Nephron (organoid): ENCODE data around the gene SLC2A14.
"Not testable (repeated sequence)": the region's sequence is repeated elsewhere in the genome, so short reads cannot be mapped to it uniquely, and the experiment has no call there.

Experiments used
- H3K27ac Mint-ChIP-seq, 3 experiments: 2 replicates each; pipeline ENCODE4 v1.8.0; 2020; ENCODE audit warnings: mixed read lengths in 3 of 3, mild to moderate bottlenecking in 2 of 3, moderate library complexity in 1 of 3
- H3K27me3 Mint-ChIP-seq: 2 replicates; pipeline ENCODE4 v1.8.0; 2021; ENCODE audit warnings: low read depth, mild to moderate bottlenecking, moderate library complexity, mixed read lengths
- H3K36me3 Mint-ChIP-seq: 2 replicates; pipeline ENCODE4 v1.8.0; 2020; ENCODE audit warnings: low read depth, mixed read lengths
- H3K4me1 Mint-ChIP-seq: 2 replicates; pipeline ENCODE4 v1.8.0; 2020; ENCODE audit warnings: mixed read lengths
- H3K4me3 Mint-ChIP-seq, 3 experiments: 2 replicates each; pipeline ENCODE4 v1.8.0; 2020; ENCODE audit warnings: mild to moderate bottlenecking in 3 of 3, mixed read lengths in 3 of 3, moderate library complexity in 2 of 3
- H3K9me3 Mint-ChIP-seq: 2 replicates; pipeline ENCODE4 v1.8.0; 2020; ENCODE audit warnings: mixed read lengths
- CTCF ChIP-seq, 3 experiments: fragments of 200-600 bp; sonication (generic); IDR thresholded peaks; one replicate each; pipeline ENCODE4 v1.5.0; 2021; ENCODE audit warnings: antibody characterized with exemption in 3 of 3; ENCODE audit not compliant: unreplicated experiment in 3 of 3

SLC2A14 gene

DNA sequence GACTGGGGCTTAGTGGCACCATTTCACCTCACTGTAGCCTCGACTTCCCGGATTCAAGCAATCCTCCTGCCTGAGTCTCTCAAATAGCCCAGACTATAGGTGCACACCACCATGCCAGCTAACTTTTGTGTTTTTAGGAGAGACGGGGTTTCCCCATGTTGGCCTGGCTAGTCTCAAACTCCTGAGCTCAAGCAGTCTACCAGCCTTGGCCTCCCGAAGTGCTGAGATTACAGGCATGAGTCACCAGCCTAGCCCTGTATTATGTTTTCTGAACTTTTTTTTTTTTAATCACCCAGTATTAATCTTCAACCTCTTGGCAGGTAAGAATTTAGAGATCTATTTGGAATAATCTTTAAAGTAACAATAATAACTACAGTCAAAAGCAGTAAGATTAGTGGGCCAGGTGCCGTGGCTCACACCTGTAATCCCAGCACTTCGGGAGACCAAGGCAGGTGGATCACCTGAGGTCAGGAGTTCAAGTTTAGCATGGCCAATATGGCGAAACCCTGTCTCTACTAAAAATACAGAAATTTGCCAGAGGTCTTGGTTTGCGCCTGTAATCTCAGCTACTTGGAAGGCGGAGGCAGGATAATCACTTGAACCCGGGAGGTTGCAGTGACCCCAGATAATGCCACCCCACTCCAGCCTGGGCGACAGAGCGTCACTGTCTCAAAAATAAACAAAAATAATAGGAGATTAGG, 74.9 kb downstream of the SLC2A14 start:
- H3K4me1 Mint-ChIP-seq, result no peaks in the 10 kb centered on the region
- no peaks in the 10 kb centered on the region for H3K36me3 Mint-ChIP-seq

DNA sequence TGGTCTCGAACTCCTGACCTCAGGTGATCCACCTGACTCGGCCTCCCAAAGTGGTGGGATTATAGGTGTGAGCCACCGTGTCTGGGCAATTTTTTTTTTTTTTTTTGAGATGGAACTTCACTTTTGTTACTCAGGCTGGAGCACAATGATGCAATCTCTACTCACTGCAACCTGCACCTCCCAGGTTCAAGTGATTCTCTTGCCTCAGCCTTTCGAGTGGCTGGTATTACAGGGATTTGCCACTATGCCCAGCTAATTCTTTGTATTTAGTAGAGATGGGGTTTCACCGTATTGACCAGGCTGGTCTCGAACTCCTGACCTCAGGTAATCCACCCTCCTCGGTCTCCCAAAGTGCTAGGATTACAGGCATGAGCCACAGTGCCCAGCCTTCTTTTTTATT, 75.4 kb downstream of the SLC2A14 start:
- not testable (repeated sequence) for H3K9me3 Mint-ChIP-seq, H3K27me3 Mint-ChIP-seq, H3K4me3 Mint-ChIP-seq, H3K4me1 Mint-ChIP-seq, H3K36me3 Mint-ChIP-seq, H3K27ac Mint-ChIP-seq

More for the DNA sequence above, 74.9 kb downstream of the SLC2A14 start:
- no peak overlapping the region for H3K27ac Mint-ChIP-seq
- no peaks in the 10 kb centered on the region for H3K9me3 Mint-ChIP-seq
- no peak for TF ChIP-seq CTCF (IDR thresholded peaks at IDR 0.05; ENCODE audit: unreplicated experiment in 3 of 3)
- no peak overlapping the region for H3K4me3 Mint-ChIP-seq
- H3K27me3 Mint-ChIP-seq, result no peaks in the 10 kb centered on the region

DNA sequence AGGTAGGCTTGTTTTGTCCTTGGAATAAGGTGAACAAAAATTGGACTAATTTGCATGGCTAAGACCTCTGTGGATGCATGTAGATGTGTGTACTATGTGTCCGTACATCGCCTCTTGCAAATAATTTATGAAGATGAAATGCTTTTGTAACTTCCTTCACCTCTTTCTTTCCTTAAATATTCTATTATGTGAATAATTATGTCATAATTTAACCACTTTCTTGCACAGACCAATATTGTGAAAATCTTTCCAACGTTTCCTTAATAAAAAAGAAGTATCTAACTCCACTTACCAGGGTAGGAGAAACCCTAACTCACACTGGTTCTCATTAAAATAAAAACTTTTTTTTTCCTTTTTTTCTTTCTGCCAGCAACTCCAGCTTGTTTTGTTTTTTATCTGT, 79.5 kb downstream of the SLC2A14 start:
- Mint-ChIP-seq H3K4me1 (no peaks in the 10 kb centered on the region), H3K36me3 (no peaks in the 10 kb centered on the region), H3K27me3 (peaks cover 24% of the 10 kb centered on the region), H3K27ac (no peak overlapping the region), H3K9me3 (no peaks in the 10 kb centered on the region), H3K4me3 (no peak overlapping the region)
- no peak for TF ChIP-seq CTCF (IDR thresholded peaks at IDR 0.05; ENCODE audit: unreplicated experiment in 3 of 3)

GRCh38 chr12:7788884-7789528, 83.7 kb downstream of the SLC2A14 start, which contains the start of gene NANOG:
NANOG (plus strand) TSS chr12:7789402; CDS start chr12:7789615, 213 bp downstream.
- H3K27me3 Mint-ChIP-seq, result peaks cover 42% of the 10 kb centered on the region
- H3K27ac Mint-ChIP-seq, H3K9me3 Mint-ChIP-seq, H3K36me3 Mint-ChIP-seq, H3K4me1 Mint-ChIP-seq, H3K4me3 Mint-ChIP-seq: not testable (repeated sequence)

- H3K4me1 Mint-ChIP-seq, result no peaks in the 10 kb centered on the region
- H3K27me3 Mint-ChIP-seq, result peaks cover 42% of the 10 kb centered on the region
- H3K9me3 Mint-ChIP-seq, result no peaks in the 10 kb centered on the region
- no peak overlapping the region for H3K4me3 Mint-ChIP-seq
- no peaks in the 10 kb centered on the region for H3K36me3 Mint-ChIP-seq
- TF ChIP-seq CTCF (IDR thresholded peaks at IDR 0.05; ENCODE audit: unreplicated experiment in 3 of 3), result no peak
- H3K27ac Mint-ChIP-seq, result no peak overlapping the region
These were observed 84.4 kb downstream of the SLC2A14 start for GRCh38 chr12:7788294-7788660.

- TF ChIP-seq CTCF (IDR thresholded peaks at IDR 0.05; ENCODE audit: unreplicated experiment in 3 of 3), result no peak
- no peak overlapping the region for H3K27ac Mint-ChIP-seq
- H3K4me3 Mint-ChIP-seq, result no peak overlapping the region
- H3K36me3 Mint-ChIP-seq, result no peaks in the 10 kb centered on the region
- peaks cover 42% of the 10 kb centered on the region for H3K27me3 Mint-ChIP-seq
- H3K4me1 Mint-ChIP-seq, result no peaks in the 10 kb centered on the region
- no peaks in the 10 kb centered on the region for H3K9me3 Mint-ChIP-seq
These were observed 85.0 kb downstream of the SLC2A14 start for GRCh38 chr12:7787574-7788293.
